NCI-H446 (cell line): ENCODE results near the gene RASGRP4.
"Not testable (repeated sequence)": the region's sequence is repeated elsewhere in the genome, so short reads cannot be mapped to it uniquely, and the experiment has no call there.

Experiments
- DNase-seq, 2 experiments: peaks; one replicate each; lab custom pipeline; 2025; lab: John Stamatoyannopoulos, UW

Gene RASGRP4

DNA sequence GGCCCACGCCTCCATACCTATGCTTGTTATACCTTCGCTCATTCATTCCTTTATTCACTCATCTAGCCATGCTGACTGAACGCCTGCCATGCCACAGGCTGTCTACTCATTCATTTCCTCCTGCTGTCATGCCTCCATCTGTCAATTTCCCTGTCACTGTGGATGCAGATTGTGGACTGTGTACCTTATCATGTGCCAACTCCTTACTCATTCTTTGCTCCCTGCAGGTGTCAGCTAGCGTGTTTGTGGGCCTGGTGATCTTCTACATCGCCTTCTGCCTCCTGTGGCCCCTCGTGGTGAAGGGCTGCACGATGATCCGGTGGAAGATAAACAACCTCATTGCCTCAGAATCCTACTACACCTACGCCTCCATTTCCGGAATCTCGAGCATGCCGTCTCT is 55.7 kb downstream of the RASGRP4 start:
- DNase-seq, result peak in 1 of 2 experiments; percentile 39

DNA sequence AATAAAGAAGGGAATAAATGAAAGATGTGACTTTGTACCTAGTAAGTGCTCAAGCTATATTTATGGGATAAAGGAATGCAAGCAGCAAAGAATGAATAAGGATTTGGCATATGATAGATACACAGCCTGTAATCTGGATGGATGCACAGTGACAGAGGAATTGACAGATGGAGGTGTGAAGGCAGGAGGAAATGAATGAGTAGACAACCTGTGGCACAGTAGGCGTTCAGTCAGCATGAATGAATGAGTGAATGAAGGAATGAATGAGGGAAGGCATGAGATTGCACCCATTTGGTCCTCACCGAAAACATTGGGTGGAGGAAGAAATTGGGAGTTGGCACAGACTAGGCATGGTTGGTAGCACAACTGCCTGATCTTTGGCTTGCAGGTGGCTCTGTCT is 56.4 kb downstream of the RASGRP4 start:
- no peak for DNase-seq

GRCh38 chr19:38367041-38367440 is 59.0 kb downstream of the RASGRP4 start:
- no peak for DNase-seq

- not testable (repeated sequence) for DNase-seq
These were observed 62.9 kb downstream of the RASGRP4 start for GRCh38 chr19:38362946-38363688.

- peak; percentile 38 to 64 for DNase-seq
These were observed 63.7 kb downstream of the RASGRP4 start for GRCh38 chr19:38362076-38362945.

- peak; percentile 62 to 85 for DNase-seq
These were observed 64.4 kb downstream of the RASGRP4 start for GRCh38 chr19:38361633-38362075.

GRCh38 chr19:38360839-38361631 is 65.0 kb downstream of the RASGRP4 start:
- no peak for DNase-seq

DNA sequence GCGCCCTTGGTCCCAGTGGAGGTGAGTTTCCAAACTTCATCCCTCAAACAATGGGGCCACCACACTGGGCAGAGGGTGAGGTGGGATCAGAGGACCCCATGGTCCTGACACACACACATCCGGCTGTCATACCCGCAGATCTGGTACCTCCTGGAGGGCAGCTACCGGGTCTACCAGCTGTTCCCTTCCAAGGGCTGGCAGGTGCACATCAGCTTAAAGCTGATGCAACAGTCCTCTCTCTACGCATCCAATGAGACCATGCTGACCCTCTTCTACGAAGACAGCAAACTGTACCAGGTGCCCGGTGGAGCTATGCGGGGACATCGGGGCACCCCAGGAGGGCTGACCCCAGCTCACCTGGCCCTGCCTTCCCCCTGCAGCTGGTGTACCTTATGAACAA is 65.7 kb downstream of the RASGRP4 start:
- no peak for DNase-seq

DNA sequence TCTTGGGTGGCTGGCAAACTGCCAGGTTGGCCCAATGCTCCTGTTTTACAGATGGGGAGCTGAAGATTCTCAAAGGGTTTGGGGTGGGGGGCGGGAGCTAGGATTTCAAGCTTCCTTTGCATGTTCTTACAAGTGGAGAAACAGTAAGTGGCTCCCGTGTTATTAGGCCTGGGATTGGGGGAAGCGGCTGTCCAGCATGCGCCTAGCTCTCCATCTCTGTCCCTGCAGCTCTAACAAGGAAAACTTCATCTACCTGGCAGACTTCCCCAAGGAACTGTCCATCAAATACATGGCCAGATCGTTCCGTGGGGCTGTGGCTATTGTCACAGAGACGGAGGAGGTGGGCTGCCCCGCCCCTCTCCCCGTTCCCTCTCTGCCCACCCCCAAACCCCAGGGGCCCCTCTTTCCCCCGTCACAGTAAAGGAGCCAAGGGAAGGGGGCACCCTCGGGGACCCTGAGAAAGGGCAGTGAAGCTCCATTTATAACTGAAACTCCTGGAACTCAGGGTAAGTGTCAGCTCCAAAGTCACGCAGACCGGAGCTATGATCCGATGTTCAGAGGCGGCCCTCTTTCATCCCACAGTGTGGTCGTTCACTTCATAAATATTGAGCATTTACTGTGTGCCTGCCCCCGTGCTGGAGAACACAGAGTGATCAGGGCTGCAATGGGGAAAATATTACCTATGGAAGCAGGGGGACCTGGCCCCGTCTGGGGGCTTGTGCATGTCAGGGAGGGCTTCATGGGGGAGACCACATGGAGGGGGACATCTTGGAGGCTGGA is 66.6 kb downstream of the RASGRP4 start:
- DNase-seq, result no peak
